Neural cell (in vitro differentiated cells): Measurements from ENCODE around the gene ADAT3.

ENCODE experiments used
- EP300 ChIP-seq: fragments of 450-650 bp; conservative IDR thresholded peaks from 2 replicates; pipeline ENCODE4 v1.6.1; 2014; ENCODE audit warnings: antibody characterized with exemption, mild to moderate bottlenecking, moderate library complexity; ENCODE audit not compliant: poor library complexity, severe bottlenecking
- EZH2 ChIP-seq: fragments of 200-600, 300-800 bp; shearing (Covaris generic), sonication (generic); IDR thresholded peaks from 2 replicates; pipeline ENCODE4 v1.6.1; 2014; ENCODE audit warnings: antibody characterized with exemption, low read length, borderline replicate concordance, mild to moderate bottlenecking; ENCODE audit not compliant: insufficient read depth, poor library complexity, severe bottlenecking
- MXI1 ChIP-seq: fragments of 450-650 bp; conservative IDR thresholded peaks from 2 replicates; pipeline ENCODE4 v1.6.1; 2014; ENCODE audit warnings: antibody characterized with exemption, mild to moderate bottlenecking; ENCODE audit not compliant: poor library complexity, severe bottlenecking
- TF ChIP-seq, protein P1 (sequence below): fragments of 450-650 bp; IDR thresholded peaks from 2 replicates; pipeline ENCODE4 v1.5.1; 2014; ENCODE audit warnings: antibody characterized with exemption, mild to moderate bottlenecking, moderate library complexity; ENCODE audit not compliant: poor library complexity, severe bottlenecking

DNA sequence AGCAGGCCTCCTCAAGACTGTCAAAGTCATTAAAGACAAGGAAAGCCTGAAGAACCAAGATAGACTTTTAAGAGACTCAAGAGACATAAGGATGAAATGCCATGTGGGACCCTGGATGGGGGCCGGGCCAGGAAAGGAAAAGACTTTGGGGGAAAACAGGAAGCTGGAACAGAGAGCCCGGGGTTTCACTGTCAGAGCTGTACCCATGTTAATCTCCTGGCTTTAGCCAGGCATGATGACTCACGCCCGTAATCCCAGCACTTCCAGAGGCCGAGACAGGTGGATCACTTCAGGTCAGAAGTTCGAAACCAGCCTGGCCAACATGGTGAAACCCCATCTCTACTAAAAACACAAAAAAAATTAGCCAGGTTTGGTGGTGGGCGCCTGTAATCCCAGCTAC, 36.2 kb upstream of the ADAT3 start:
- TF ChIP-seq EP300 (no peak), MXI1 (no peak), EZH2 (no peak)
- TF ChIP-seq, protein P1, sequence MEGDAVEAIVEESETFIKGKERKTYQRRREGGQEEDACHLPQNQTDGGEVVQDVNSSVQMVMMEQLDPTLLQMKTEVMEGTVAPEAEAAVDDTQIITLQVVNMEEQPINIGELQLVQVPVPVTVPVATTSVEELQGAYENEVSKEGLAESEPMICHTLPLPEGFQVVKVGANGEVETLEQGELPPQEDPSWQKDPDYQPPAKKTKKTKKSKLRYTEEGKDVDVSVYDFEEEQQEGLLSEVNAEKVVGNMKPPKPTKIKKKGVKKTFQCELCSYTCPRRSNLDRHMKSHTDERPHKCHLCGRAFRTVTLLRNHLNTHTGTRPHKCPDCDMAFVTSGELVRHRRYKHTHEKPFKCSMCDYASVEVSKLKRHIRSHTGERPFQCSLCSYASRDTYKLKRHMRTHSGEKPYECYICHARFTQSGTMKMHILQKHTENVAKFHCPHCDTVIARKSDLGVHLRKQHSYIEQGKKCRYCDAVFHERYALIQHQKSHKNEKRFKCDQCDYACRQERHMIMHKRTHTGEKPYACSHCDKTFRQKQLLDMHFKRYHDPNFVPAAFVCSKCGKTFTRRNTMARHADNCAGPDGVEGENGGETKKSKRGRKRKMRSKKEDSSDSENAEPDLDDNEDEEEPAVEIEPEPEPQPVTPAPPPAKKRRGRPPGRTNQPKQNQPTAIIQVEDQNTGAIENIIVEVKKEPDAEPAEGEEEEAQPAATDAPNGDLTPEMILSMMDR: no peak
